T-helper 2 cell treated with Interferon-gamma antibody and Interleukin-4, amounts not matched to agents 100 ng/mL and 5 ng/mL, for 36 hours (primary cell): ENCODE results near the gene CSMD2. TPM values are rescaled to one million over a fixed set of nuclear protein-coding genes. Genes with fewer than 3 reads are reported as not detected.
"Not testable (repeated sequence)": the region's sequence is repeated elsewhere in the genome, so short reads cannot be mapped to it uniquely, and the experiment has no call there.

Source experiments
- intact Hi-C: fragments of 100-400 bp; cut with micrococcal nuclease; formaldehyde crosslinking; loops from one replicate; pipeline ENCODE4 v1.15.1; 2023
- total RNA-seq: library from RNA; stranded (reverse); gene quantifications from 2 replicates; pipeline ENCODE4 v1.2.3, GENCODE V29; 2022

Gene CSMD2
- total RNA-seq, 1 donor from 2014 or later, result not detected

- intact Hi-C loops, result no loop called here
Observed at GRCh38 chr1:33515112-33515511, 649.9 kb downstream of the CSMD2 start.

- intact Hi-C loops, result no loop called here
Observed at GRCh38 chr1:33512226-33513011, 652.6 kb downstream of the CSMD2 start.

- intact Hi-C loops, result not testable (repeated sequence)
Observed at GRCh38 chr1:33509276-33509675, 655.8 kb downstream of the CSMD2 start.

- intact Hi-C loops, result no loop called here
Observed at GRCh38 chr1:33508151-33508550, 656.9 kb downstream of the CSMD2 start.

GRCh38 chr1:33507661-33508060 lies 657.4 kb downstream of the CSMD2 start:
- intact Hi-C loops, result no loop called here

DNA sequence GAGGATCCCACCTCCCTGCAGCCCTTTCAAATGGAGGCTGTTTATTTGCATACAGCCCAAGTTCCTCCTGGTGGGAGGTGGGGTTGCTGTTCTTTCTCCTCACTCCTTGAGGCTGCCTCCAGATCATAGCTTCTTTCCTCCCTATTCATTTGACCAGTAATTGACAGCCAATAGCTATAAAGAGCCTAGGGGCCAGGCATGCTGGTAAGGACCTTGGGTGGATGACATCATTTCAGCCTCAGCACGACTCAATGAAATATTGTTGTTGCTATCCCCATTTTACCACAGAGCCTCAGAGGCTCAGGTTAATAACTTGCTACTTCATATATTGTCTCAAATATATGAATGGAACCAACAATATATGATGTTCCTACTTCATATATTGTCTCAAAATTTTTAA lies 661.5 kb downstream of the CSMD2 start:
- intact Hi-C loops, result no loop called here

GRCh38 chr1:33502726-33503125 lies 662.3 kb downstream of the CSMD2 start:
- intact Hi-C loops, result no loop called here

DNA sequence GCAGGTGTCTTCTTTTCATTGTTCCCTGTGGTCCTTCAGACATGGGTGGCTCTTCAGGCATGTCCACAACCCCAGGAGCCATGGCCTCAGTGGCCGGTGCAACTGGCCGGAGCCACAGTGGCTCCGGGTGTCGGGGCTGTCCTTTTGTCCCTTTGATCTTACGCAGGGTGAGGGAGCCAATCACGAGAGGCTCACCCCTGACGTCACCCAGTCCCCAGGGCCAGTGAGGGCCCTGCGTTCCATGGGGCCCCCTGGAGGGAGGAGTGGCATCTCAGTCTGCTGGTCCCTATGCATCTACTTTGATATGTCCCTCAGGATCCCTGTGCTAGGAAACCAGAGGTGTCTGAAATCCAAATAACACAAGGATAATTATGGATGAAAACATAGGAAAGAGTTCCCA lies 663.3 kb downstream of the CSMD2 start:
- intact Hi-C loops, result no loop called here

GRCh38 chr1:33501309-33501708 lies 663.7 kb downstream of the CSMD2 start:
- intact Hi-C loops, result no loop called here

GRCh38 chr1:33500547-33500946 lies 664.5 kb downstream of the CSMD2 start:
- intact Hi-C loops, result no loop called here

- intact Hi-C loops, result no loop called here
Observed at GRCh38 chr1:33497410-33497809, 667.6 kb downstream of the CSMD2 start.

DNA sequence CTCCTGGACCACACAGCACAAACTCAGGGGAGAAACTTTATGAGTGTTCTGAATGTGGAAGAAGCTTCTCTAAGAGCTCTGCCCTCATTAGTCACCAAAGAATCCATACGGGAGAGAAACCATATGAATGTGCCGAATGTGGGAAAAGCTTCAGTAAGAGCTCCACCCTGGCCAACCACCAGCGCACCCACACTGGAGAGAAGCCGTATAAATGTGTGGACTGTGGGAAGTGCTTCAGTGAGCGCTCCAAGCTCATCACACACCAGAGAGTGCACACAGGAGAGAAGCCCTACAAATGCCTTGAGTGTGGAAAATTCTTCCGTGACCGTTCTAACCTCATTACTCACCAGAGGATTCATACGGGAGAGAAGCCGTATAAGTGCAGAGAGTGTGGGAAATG lies 670.1 kb downstream of the CSMD2 start:
- intact Hi-C loops, result no loop called here

- intact Hi-C loops, result no loop called here
Observed at GRCh38 chr1:33488624-33489023, 676.4 kb downstream of the CSMD2 start.

DNA sequence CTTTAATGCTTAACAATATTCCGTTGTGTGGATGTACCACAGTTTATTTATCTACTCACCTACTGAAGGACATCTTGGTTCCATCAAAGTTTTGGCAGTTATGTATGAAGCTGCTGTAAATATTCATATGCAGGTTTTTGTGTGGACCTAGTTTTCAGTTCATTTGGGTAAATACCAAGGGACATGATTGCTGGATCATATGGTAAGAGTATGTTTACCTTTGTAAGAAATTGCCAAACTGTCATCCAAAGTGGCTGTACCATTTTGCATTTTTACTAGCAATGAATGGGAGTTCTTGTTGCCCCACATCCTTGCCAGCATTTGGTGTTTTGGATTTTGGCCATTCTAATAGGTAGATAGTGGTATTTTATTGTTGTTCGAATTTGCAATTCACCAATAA lies 682.6 kb downstream of the CSMD2 start:
- intact Hi-C loops, result no loop called here

DNA sequence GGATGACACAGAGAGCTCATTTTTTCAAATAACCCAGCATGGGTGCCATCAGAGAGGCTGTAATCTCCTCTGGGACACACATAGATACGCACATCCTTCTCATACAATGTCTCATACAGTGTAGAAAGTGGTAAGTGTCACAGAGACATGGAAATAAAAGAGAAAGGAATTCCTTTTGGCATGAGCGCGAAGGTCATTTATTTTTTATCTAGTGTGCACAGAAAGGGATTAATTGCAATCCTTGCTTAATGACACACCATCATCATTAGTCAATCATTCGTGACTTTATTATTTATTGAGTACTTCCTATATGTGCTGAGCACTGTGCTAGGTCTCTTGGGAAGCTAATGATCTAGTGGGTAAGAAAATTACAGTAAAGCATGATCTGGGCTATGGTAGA lies 687.6 kb downstream of the CSMD2 start:
- intact Hi-C loops, result loop anchor here (10.0 kb wide), 1 partner anchor 603 kb away; the partner anchor contains the start of gene FNDC5

DNA sequence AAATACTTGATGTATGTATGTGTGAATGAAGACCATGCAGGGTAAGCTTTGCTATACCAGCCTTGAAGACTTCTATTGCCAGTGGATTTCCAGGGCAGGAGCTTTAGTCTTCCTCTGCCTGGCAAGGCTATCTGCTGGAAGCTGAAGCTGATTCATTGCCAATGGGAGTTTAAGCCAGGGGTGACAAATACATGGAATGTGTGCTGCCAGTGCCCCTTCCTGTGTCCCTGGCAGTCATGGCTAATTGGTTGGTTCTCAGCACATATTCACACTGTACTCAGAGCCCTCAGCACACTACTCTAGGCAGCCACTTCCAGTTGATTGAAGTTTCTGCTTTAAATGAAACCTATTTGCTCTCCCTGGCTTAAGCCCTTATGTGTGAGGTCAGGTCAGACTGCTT lies 691.1 kb downstream of the CSMD2 start:
- intact Hi-C loops, result loop anchor here (10.0 kb wide), 1 partner anchor 599 kb away; the partner anchor contains the start of gene FNDC5

DNA sequence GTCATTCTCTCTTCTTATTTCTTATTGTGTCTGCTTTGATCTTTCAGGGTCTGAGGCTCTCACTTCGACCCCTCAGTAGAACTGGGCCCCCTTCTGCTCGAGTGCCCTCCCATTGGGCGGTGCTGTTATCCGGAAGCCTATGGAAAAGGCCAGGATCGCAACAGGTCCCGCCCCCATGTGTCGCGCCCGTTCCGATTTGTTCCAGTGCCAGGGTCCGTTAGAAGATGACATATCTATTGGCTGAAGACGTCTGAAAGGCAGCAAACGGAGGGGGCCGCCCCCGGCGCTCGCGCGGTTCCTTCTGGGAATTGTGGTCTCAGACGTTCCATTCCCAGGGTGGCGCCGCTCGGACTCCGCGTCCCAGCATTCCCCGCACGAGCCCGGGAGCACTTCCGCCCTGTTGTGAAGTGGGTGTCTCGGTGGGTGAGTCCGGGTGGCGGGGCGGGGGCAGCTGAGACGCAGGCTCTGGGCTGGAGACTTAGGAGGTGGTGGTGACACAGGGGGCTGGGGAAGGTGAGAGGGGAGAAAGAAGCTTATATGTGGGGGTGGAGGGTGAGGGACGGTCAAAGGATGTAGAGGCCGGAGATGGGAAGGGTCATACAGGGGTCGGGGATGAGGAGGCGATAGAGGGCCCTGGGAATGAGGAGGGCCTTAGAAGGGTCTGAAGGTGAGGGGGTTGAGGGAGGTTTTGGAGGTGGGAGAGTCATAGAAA lies 692.6 kb downstream of the CSMD2 start, which contains the start of gene ZSCAN20:
Gene ZSCAN20, plus strand, starts transcription at position 377 of the 712 bp plus-strand sequence. CDS start 6,644 bp downstream, outside the sequence.
- intact Hi-C loops, result loop anchor here (1.0 to 10.0 kb wide), 3 partner anchors 44 to 598 kb away; partner anchors contain the start of gene FNDC5

DNA sequence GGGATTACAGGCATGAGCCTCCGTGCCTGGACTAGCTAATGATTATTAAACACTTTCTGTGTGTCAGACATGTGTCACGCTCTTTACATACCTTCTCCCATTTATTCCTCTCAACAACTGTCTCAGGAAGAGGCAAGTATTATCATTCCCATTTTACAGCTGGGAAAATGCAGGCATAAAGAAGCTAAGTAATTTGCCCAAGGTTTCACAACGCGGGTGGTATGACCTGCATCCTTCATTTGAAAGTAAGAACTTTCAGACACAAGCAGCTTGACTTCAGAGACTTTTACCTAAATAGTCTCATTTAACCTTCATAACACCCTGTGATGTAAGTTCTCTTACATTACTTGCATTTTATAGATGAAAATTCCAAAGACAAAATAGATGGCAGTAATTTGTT lies 693.6 kb downstream of the CSMD2 start:
- intact Hi-C loops, result loop anchor here (1.0 to 10.0 kb wide), 3 partner anchors 40 to 597 kb away; partner anchors contain the start of genes FNDC5 and PHC2

DNA sequence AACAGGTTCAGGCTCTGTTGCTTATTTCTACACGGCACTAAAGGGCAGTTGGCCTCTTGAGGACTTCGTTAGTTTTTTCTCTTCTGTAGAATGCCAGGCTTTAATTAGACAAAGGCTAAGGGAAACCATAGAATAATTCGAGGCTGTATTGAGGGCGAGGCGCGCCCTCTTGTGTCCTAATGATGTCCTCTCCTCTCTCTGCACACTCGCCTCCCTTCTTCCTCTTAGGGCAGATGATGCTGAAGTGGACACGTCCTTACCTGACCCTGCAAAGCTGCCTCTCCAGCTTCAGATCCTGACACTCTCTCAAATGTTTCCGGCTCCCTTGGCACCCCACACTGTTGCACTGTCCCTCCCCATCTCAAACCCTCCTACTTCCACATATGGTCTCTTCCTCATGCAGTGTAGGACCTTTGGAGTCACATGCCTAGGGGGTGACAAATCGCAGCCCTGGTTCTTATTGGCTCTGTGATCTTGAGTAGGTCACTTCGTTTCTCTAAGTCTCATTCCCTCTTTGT lies 694.5 kb downstream of the CSMD2 start:
- intact Hi-C loops, result loop anchor here (1.0 to 10.0 kb wide), 3 partner anchors 39 to 596 kb away; partner anchors contain the start of genes FNDC5 and PHC2

DNA sequence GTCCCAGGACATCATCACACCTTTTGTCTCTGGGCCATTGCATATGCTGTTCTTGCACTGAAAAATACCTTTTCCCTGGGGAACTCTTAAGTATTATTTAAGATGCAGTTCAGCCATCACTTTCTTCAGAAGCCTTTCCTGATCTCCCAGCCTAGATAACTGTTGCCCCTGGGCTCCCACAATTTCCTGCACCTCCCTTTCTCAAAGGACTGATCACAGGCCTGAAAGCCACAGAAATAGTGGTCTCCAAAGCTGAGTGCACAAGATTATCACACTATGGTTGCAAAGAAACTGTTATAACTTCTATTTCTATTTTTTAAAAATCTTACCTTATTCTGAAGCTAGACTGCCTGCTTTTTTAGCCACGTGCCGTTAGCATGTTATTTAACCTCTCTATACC lies 695.3 kb downstream of the CSMD2 start:
- intact Hi-C loops, result loop anchor here (2.0 to 10.0 kb wide), 2 partner anchors 101 to 595 kb away; partner anchors contain the start of gene FNDC5

DNA sequence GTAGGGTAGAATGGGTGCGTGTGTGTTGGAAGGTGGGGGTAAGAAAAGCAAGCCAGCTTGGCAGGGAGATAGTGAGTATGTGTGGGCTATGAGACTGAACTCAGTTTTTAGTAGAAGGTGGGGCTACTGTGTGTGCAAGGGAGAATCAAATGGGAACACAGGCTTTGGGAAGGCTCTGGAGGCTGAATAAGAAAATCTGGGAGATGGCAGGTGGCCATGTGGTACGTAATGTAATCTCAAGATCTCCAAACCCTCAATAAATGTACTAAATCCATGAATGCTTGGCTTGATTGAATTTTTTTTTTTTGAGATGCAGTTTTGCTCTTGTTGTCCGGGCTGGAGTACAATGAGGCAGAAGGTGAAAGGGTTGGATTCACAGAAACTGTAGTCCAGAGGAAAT lies 696.1 kb downstream of the CSMD2 start:
- intact Hi-C loops, result no loop called here

- intact Hi-C loops, result no loop called here
Observed at GRCh38 chr1:33468531-33468930, 696.5 kb downstream of the CSMD2 start.
